Testis (tissue), 3 donors: ENCODE results near the gene STX4. TPM values are rescaled to one million over a fixed set of nuclear protein-coding genes. Genes with fewer than 3 reads are reported as not detected.

Source experiments
- DNase-seq: peaks from one replicate; pipeline ENCODE4 v3.0.0-alpha.2; 2019
- H3K27ac ChIP-seq, 2 donors: fragments of 200-600 bp; sonication (generic); one replicate each; pipeline ENCODE4 v1.5.1; 2019
- H3K27me3 ChIP-seq: fragments of 200-600 bp; sonication (generic); one replicate; pipeline ENCODE4 v1.5.1; 2019
- H3K36me3 ChIP-seq: fragments of 200-600 bp; sonication (generic); one replicate; pipeline ENCODE4 v1.5.1; 2017; ENCODE audit warnings: low read depth; ENCODE audit errors: missing control alignments
- H3K4me1 ChIP-seq: fragments of 200-600 bp; sonication (generic); one replicate; pipeline ENCODE4 v1.5.1; 2019
- H3K4me3 ChIP-seq, 2 donors: fragments of 200-600 bp; sonication (generic); one replicate each; pipeline ENCODE4 v1.5.1; 2017 to 2019
- H3K9me3 ChIP-seq: fragments of 200-600 bp; sonication (generic); one replicate; pipeline ENCODE4 v1.5.1; 2017
- CTCF ChIP-seq, 3 experiments: fragments of 450-650 bp in 2 of 3; fragments of 200-600 bp in 1 of 3; sonication (generic) in 1 of 3; IDR thresholded peaks; one replicate each; pipeline ENCODE4 v1.5.1; 2016 to 2019; ENCODE audit warnings: antibody characterized with exemption in 3 of 3, mild to moderate bottlenecking in 2 of 3, moderate library complexity in 1 of 3
- POLR2A ChIP-seq: fragments of 450-650 bp; IDR thresholded peaks from one replicate; pipeline ENCODE4 v1.6.1; 2017; ENCODE audit warnings: antibody characterized with exemption, mild to moderate bottlenecking, moderate library complexity
- WGBS, 2 donors: methylation state at CpG; one replicate each; pipeline ENCODE4 v1.1.5; 2018; 5-methylcytosine and 5-hydroxymethylcytosine counted together
- intact Hi-C: fragments of 100-400 bp; cut with DNase I; formaldehyde crosslinking; loops from one replicate; pipeline ENCODE4 v1.15.1; 2023; ENCODE audit warnings: low total_unique reads
- polyA plus RNA-seq: library from polyadenylated mRNA; stranded (reverse); fragments of 350-450 nt; fragmentation: Illumina TruSeq; extraction: RNeasy Lipid Tissue Mini Kit (QIAGEN cat#74804); gene quantifications from one replicate; pipeline ENCODE4 v1.2.3, GENCODE V29; 2014; ENCODE audit warnings: low read depth, low replicate concordance; ENCODE audit not compliant: insufficient read depth
- total RNA-seq, 2 donors: library from RNA; depleted of rRNA; stranded (reverse); fragments of >200 nt; gene quantifications; one replicate each; pipeline ENCODE4 v1.2.3, GENCODE V29; 2016

The STX4 gene
- total and polyA plus RNA-seq, 3 donors from 2014 or later = 37.1 to 56.9 (median 50.9) TPM

GRCh38 chr16:30985401-30986128, 47.8 kb upstream of the STX4 start:
- intact Hi-C loops = loop anchor here (10.0 kb wide), 3 partner anchors 49 to 449 kb away; partner anchors contain the start of gene STX4
- WGBS, 2 donors = 57 to 60% methylated on average over 14 to 19 of the region's 20 CpGs
- H3K4me3 ChIP-seq = peak overlapping the region in 1 of 2 donors; percentile 14
- TF ChIP-seq CTCF (IDR thresholded peaks at IDR 0.05) (no peak), POLR2A (no peak)
- H3K4me1 ChIP-seq = peaks cover 11% of the 10 kb centered on the region
- H3K36me3 ChIP-seq = no peaks in the 10 kb centered on the region
- no peaks in the 10 kb centered on the region for H3K27me3 ChIP-seq
- H3K9me3 ChIP-seq = no peaks in the 10 kb centered on the region
- DNase-seq = peak; percentile 43
- H3K27ac ChIP-seq = peak overlapping the region in 1 of 2 donors; percentile 44

- Histone ChIP-seq H3K27ac (no peak overlapping the region), H3K4me3 (no peak overlapping the region), H3K9me3 (no peaks in the 10 kb centered on the region), H3K27me3 (no peaks in the 10 kb centered on the region), H3K4me1 (peaks cover 11% of the 10 kb centered on the region), H3K36me3 (no peaks in the 10 kb centered on the region)
- no peak for TF ChIP-seq POLR2A
- TF ChIP-seq CTCF (IDR thresholded peaks at IDR 0.05) = no peak
- intact Hi-C loops = loop anchor here (10.0 kb wide), 3 partner anchors 48 to 448 kb away; partner anchors contain the start of gene STX4
- 86 to 87% methylated on average over 10 to 29 of the region's 29 CpGs for WGBS, 2 donors
- DNase-seq = no peak
These were observed 47.0 kb upstream of the STX4 start for GRCh38 chr16:30986129-30986991.

GRCh38 chr16:30987581-30988190, 45.7 kb upstream of the STX4 start:
- 93 to 100% methylated on average over 3 to 24 of the region's 30 CpGs for WGBS, 2 donors
- H3K9me3 ChIP-seq = no peaks in the 10 kb centered on the region
- no peaks in the 10 kb centered on the region for H3K36me3 ChIP-seq
- no peaks in the 10 kb centered on the region for H3K27me3 ChIP-seq
- H3K4me1 ChIP-seq = peaks cover 11% of the 10 kb centered on the region
- intact Hi-C loops = loop anchor here (10.0 kb wide), 3 partner anchors 47 to 447 kb away; partner anchors contain the start of gene STX4
- no peak overlapping the region for H3K4me3 ChIP-seq
- DNase-seq = no peak
- TF ChIP-seq POLR2A (no peak), CTCF (IDR thresholded peaks at IDR 0.05) (no peak)
- no peak overlapping the region for H3K27ac ChIP-seq

GRCh38 chr16:30989469-30990047, 43.8 kb upstream of the STX4 start:
- no peak for DNase-seq
- Histone ChIP-seq H3K4me3 (no peak overlapping the region), H3K27ac (no peak overlapping the region), H3K9me3 (no peaks in the 10 kb centered on the region), H3K4me1 (peaks cover 11% of the 10 kb centered on the region), H3K36me3 (no peaks in the 10 kb centered on the region), H3K27me3 (no peaks in the 10 kb centered on the region)
- intact Hi-C loops = loop anchor here (10.0 kb wide), 3 partner anchors 45 to 445 kb away; partner anchors contain the start of gene STX4
- 86 to 89% methylated on average over 19 to 23 of the region's 23 CpGs for WGBS, 2 donors
- TF ChIP-seq CTCF (IDR thresholded peaks at IDR 0.05) = no peak
- TF ChIP-seq POLR2A = no peak
